ENCODE results near the gene ARL8B.

The ARL8B gene

DNA sequence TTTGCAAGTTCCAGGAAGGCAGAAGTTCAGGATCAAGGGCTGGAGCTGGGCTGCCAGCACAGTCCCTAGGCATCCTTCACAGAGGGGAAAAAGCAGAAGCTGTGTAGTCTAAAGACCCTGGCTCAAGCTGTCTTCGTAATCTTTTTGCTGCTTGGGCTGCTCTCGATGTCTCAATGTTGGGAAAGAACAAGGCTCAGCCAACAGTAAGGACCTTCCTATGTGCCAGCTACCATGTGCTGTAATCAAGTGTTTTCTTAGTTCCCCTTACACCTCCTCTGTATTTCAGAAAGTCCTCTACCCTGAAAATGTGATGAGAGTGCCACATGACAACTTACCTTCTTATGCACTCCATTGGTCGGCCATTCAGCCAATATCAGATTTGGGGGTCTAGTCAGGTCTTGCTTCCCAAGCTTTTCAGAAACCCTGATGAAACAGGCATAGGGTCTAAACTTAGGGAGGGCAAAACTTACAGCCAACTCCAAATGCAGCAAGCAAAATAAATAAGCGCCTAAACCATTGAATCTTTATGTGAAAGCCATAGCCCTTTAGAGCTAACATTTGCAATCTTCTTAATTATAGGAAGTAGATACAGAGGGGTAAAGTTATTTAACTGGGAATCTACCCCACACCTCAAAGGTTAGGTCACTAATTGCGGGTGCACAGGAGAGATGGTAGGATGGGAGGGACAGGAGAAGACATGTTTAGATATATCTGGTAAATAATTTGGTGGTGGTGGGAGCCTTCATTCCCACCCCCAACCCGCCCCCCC is 64.2 kb downstream of the ARL8B start:
- DNase-seq (ENCODE audit: low read depth in 3 of 3), result no peak

DNA sequence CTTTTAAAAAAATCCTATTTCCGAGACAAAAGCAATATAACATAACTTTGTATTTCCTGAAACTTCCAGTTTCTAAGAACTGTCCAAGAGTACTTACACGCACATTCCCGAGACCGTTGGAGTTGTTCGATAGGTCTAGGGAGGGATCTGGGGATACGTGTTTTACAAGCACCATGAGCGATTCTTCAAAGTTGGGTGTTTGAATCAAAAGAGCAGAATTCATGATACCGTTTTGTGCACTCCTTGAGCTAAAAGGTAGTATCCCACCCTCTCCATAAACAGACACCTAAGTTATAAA is 64.7 kb downstream of the ARL8B start:
- no peak for DNase-seq (ENCODE audit: low read depth in 3 of 3)

DNA sequence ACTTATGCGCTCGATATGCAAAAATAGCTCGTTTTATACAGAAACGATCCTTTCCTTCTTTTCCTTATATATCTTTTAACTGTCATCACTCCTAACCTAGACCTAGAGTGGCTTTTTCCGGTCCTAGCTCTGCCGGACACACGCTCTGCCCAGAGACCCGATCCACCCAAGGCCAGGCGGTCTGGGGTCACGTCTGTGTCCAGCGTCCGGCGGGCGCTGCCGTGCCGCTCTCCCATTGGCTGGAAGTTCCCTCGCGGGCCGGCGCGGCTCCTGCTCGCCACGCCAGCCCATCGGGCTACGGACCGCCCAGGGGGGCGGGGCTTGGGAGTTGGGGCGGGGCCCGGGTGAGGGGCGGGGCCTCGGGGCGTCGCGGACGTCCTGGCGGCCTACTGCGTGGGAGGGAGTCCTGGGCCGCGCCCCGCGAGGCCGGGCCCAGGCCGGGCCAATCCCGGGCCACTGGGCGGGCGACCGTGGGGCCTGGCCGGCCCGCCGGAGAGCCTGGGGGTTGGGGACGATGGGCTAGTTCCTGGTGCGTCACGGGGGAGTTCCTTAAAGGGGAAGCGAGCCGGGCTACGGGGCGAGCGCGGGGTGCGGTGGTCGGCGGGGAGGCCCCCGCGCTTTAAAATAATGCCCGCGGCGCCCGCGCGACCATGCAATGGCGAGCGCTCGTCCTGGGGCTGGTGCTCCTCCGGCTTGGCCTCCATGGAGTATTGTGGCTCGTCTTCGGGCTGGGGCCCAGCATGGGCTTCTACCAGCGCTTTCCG is 65.2 kb downstream of the ARL8B start, which contains the start of gene EDEM1:
Gene EDEM1 (plus strand): TSS at position 552 of the 764 bp plus-strand sequence. CDS start 99 bp downstream, at position 651.
- peak; percentile 90 to 94 (median 93) for DNase-seq (ENCODE audit: low read depth in 3 of 3)

DNA sequence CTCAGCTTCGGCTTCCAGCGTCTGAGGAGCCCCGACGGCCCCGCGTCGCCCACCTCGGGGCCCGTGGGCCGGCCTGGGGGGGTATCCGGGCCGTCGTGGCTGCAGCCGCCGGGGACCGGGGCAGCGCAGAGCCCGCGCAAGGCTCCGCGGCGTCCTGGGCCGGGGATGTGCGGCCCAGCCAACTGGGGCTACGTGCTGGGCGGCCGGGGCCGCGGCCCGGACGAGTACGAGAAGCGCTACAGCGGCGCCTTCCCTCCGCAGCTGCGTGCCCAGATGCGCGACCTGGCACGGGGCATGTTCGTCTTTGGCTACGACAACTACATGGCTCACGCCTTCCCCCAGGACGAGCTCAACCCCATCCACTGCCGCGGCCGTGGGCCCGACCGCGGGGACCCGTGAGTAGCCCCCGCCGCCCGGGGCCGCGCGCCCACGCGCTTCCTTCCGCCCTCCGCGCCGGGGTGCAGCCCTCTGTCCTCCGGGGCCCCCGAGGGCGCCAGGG is 65.9 kb downstream of the ARL8B start:
- DNase-seq (ENCODE audit: low read depth in 3 of 3), result peak in 1 of 3 experiments; percentile 37

DNA sequence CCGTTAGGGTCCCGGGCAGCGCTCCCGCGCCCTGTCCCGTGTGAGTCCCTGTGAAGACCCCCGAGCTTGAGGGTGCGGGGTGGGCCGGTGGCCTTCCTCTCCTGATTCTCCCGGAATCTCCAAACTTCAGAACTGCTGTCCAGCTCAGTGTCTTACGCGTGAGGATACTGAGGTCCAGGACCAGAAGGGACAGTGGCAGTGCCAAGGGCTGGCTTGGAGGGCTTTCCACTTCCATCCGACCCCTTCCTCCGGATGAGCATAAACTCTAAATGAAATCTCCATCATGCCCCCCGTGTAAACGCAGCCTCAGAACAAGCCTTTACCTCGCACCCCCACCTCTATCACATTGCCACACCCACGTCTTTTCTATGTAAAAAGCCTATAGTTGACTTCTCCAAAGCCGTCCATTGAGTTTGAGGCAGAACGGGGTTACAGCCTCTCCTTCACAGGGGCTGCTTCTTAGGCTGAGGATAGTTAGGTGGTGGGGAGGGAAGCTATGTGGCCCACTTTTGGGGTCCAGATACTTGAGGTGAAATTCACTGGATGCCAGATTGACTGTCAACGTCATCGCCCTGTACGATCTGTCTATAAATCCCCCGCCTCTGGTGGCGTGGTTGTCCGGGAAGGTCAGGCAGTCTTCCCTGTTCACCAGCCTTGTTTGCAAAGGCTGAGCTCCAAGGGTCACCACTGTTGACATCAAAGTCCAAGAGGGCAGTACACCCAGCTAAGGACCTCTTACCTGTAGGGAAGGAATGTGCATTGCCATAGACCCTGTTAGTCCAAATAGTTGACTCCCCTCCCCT is 66.5 kb downstream of the ARL8B start:
- DNase-seq (ENCODE audit: low read depth in 3 of 3), result peak in 2 of 3 experiments; percentile 34 to 43

DNA sequence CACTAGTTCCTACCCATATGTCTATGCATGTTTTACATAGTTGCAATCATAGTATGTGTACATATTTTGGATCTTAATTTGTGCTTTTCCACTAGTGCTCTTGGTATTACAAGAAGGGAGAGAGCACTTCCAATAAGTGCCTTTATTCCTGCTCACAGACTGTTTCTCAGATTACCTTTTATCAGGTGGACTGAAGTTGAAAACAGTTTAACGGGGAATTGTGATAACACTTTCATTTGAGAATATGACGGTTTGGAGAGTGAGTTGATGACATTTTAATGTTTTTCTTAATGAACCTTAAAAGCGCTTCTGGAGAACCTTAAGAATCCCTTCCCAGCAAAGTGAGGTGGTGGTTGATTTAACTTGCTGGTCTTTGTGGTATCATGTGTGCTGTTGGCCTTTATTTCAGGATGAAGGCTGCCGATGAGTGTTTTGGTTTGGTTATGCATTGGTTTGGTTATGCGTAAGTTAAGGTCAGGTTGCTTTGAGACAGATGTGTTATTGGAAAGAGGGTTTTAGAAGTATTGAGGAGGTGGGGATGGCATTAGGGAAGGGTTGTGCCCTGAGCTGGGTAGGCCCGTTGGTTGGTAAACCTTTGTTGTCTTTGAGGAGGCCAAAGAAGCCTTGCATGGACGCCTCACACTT is 68.2 kb downstream of the ARL8B start:
- no peak for DNase-seq (ENCODE audit: low read depth in 3 of 3)

DNA sequence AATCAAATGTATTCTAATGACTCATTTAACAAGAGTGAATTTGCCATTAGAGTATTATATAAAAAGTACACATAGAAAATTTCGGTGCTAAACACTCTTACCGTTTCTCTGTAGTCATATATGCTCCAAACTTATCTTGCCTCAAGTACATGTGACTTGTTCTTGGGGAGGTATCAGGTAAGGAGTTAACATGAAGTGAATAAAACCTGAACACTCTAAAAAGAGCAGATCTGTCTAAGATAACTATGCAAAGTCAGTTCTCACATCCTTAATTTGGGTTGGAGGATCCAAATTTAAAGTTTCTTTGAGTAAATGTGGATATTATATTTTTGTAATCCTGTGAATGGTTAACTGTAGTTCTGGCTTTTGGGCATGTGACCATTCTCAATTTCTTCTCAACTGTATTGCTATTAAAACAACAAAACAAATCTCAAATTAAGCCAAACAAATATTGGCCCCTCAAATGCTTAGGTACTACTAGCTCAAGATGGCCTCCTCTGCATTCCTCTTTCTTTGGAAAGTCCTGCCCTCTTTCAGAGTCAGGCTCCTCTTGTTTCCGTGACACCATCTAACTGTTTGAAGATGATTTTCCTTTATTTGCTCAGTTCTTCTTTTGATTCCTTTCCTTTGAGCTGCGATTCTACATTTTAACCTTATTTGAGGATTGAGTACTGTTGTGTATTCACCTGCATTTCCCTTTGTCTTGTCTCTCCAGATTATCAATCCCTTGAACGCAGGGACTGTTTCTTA is 69.6 kb downstream of the ARL8B start:
- no peak for DNase-seq (ENCODE audit: low read depth in 3 of 3)

DNA sequence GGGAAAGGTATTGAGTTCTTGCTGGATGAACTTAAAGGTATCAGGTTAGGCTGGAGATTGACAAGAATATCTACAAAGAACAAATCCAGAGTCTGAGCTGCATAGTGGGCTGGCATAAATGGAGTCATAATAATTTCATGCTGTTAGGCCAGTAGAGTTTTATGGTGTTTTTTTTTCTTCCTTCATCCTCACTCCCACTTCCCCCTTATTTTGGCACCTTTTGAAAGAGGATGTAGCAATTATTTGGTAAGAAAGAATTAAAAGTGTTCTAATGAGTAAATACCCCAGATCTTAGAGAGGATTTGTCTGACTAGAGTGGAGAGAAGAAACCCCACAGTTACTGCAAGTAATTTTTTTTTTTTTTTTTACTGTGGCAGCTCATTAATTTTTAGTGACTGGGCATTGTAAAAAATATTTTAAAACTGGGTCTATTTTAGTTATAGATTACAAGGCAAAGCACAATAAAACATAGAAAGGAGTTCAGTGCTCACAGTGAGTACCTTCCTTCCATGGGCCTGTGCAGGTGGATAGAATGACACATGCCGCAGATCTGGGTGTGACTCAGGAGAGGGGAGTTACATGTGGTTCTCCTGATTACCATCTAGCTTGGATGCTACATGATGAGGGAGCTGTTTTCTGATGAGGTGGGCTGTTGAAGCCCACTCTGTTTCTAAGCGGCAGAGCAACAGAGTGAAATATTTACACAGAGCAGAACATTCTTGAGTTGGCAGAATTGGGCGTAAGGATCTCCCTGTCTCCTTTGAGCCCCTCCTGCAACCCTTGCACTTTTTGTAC is 70.7 kb downstream of the ARL8B start:
- DNase-seq (ENCODE audit: low read depth in 3 of 3), result peak in 1 of 3 experiments; percentile 44

DNA sequence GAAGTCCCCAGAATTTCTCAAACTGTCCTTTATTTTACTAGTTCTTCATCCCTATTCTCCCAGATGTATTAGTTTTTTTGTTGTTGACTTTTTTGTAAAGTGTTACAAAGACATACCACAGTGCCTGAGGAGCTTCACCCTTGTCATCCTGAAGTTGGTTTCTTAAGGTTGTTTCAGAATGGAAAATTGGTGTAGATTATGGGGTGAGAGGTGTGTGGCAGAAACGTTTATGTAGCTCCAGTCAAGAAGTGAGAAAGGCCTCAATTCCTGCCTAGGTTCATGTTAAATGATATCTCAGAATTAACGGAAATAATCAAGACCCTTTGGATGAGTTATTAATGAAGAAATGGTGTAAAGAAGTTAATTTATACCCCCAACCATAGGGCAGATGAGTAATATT is 72.2 kb downstream of the ARL8B start:
- DNase-seq (ENCODE audit: low read depth in 3 of 3), result no peak

DNA sequence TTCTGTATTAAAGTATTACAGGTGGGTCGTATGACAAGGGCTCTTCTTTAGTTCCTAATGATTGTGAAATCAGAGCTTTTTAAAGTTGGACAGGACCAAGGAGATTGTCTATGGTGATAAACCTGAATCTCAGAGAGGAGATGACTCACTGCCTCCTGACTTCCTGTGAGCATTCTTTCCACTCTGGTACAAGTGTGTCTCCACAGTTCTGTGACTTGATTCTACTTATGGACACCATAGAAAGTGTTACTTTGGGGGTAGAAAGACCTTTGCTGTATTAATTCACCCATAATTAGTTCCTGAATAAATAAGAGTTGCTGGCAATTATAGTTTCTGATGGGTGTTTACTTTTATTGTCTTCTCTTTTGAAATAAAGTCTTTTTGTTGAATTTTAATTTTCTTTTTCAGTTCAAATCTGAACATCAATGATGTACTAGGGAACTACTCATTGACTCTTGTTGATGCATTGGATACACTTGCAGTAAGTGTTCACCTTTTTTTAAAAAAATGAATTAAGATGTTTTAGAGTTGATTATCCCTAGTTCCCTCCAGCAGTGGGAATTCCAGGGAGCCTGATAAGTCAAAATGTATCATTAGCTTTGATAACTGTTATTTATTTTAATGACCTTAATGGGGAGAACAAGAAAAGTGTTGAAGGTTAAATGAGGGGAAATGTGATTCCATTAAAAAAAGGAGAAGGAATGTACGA is 72.9 kb downstream of the ARL8B start:
- no peak for DNase-seq (ENCODE audit: low read depth in 3 of 3)

DNA sequence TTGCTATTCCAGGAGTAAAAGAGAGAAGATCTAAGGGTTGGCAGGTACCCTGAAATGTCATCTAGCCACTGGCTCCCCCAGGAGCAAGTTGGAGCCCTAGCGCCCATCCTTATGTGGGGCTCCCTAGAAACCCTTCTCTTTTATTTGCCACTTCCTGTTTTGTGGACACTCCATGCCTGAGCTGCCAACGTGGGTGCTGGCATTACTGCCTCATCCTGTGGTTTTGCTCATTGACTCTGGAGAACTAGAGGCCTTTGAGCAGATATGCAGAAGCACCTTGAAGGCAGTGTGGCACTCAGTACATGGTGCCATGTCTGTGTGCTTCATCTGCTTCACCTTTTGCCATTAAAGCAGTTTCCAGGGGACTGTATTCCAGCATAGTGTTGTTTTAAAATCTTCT is 73.5 kb downstream of the ARL8B start:
- no peak for DNase-seq (ENCODE audit: low read depth in 3 of 3)

DNA sequence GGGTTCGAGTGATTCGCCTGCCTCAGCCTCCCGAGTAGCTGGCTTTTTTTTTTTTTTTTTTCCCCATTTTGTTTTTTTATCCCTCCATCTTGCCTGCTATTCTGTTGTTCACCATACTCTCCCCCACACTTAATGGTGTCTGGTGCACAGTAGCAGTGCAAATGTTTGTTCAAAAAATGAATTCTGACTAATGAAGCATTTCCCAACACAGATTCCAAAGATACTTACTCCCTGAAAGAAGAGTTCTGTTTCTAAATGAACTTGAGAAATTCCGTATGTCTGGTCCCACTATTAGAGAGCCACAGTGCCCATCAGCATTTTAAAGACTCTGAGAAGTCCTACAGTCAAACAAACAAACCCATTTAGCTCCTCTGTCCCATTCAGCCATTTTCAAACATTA is 74.9 kb downstream of the ARL8B start:
- no peak for DNase-seq (ENCODE audit: low read depth in 3 of 3)

DNA sequence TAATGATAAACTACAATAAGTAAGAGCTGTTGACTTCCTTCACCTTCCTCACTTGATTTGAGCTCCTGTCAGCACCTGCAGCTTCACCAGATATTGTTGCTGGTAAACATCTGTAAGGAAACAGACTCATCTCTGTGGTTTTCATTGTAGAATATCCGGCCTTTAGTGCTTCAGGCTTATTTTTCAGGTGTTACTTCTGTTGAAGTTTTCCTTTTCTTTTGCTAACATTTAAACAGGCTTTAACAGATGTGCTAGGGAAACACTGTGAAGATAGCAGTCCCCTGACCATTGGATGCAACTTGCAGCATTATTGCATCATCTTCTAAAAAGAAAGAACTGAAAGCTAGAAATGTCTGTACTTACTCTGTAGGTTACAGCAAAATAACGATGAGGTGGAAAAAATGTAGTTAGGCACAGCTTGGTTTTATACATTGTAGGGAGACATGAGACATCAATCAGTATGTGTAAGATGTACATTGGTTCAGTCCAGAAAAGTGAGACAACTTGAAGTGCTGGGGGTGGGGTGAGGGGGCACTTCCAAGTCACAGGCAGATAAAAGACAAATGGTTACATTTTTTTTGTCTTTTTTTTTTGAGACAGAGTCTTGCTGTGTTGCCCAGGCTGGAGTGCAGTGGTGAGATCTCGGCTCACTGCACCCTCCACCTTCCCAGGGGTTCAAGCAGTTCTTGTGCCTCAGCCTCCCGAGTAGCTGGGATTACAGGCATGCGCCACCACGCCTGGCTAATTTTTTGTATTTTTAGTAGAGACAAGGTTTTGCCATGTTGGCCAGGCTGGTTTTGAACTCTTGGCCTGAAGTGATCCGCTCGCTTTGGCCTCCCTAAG is 75.6 kb downstream of the ARL8B start:
- DNase-seq (ENCODE audit: low read depth in 3 of 3), result peak in 1 of 3 experiments; percentile 37

DNA sequence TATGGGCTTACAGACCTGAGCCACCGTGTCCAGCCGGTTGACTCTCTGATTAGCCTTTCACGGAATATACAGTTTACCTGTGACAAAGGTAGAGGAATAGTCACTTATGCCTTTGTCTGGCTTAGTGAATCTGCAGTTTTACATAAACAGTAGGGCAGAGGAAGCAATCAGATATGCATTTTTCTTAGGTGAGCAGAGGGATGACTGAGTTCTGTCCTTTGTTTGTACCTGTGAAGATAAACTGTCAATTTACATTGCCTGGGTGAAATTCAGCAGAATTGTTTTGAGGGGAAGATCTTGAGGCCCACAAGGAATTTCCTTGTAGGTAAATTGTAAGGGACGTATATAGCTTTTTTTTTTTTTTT is 76.2 kb downstream of the ARL8B start:
- no peak for DNase-seq (ENCODE audit: low read depth in 3 of 3)

DNA sequence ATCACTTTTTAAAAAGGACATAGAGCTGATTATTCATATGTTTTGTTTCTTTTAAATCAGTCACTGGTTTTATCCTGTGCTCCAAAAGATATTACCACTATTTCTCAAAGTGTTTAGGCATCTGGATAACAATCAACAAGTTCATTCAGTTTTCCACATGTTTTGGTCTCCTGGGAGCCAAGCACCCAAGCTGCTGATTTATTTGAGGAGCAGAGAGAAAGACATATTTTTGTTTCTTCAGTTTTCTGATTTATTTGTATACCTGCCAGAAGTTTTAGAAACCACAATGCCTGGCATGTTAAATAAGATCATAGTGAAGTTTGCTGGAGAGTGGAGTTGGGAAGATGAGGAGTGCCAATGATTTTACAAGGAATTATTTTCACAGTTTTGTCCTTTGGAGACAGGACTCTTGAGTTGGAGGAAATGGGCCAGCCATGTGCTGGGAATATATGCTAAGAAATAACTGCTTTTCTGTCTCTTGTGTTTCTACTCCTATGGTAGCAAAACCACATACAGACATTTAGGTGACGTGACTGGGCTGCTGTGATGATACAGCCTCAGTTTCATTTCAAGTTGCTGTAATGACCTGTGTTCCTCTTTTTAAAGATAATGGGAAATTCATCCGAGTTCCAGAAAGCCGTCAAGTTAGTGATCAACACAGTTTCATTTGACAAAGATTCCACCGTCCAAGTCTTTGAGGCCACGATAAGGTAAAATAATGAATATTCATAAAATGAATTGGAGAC is 77.1 kb downstream of the ARL8B start:
- no peak for DNase-seq (ENCODE audit: low read depth in 3 of 3)

DNA sequence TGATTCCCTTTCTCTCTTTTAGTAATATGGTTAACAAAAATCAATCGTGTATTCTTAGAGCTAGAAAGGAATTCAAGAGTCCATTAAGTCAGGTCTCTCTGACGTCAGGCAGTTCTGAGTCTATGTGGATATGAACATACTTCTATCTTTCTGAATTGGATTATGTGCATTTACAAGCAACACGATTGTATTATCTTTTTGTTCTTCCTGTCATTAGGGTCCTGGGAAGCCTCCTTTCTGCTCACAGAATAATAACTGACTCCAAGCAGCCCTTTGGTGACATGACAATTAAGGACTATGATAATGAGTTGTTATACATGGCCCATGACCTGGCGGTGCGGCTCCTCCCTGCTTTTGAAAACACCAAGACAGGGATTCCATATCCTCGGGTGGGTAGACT is 79.4 kb downstream of the ARL8B start:
- no peak for DNase-seq (ENCODE audit: low read depth in 3 of 3)

DNA sequence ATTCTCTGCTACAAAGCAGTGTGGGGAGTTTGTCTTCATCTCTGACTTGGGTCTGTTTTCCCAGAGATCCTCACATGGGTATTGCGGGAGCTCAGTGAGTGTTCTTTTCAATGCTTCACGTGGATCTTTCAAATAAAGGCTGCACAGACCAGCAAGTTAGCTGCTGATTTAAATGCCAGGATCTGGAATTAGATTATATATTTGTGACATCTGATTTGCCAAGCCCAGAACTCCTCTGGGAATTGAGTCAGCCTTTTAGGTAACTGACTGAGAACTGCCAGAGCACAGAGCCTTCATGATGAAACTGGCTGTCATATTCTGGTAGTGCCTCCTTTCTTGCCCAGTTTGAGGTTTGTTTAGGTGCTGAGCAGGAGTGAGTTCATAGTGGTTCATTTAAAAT is 80.1 kb downstream of the ARL8B start:
- DNase-seq (ENCODE audit: low read depth in 3 of 3), result no peak

Data from stimulated activated CD4-positive, alpha-beta T cell treated with anti-CD3 and anti-CD28 coated beads, TNF-alpha, amount 100 ng/mL, for 24 hours (primary cell).